ENCODE results near the gene FAM107A.
"Not testable (repeated sequence)": the region's sequence is repeated elsewhere in the genome, so short reads cannot be mapped to it uniquely, and the experiment has no call there.

FAM107A gene

GRCh38 chr3:58535531-58536500, 41.4 kb downstream of the FAM107A start:
- DNase-seq, result no peak

- DNase-seq, result no peak
These were observed 42.3 kb downstream of the FAM107A start for GRCh38 chr3:58534592-58535494.

- DNase-seq, result no peak
These were observed 44.4 kb downstream of the FAM107A start for GRCh38 chr3:58532794-58533220.

GRCh38 chr3:58531956-58532355, 45.2 kb downstream of the FAM107A start:
- no peak for DNase-seq

GRCh38 chr3:58531555-58531954, 45.6 kb downstream of the FAM107A start:
- no peak for DNase-seq

- DNase-seq, result no peak
These were observed 46.8 kb downstream of the FAM107A start for GRCh38 chr3:58530354-58530865.

- no peak for DNase-seq
These were observed 47.5 kb downstream of the FAM107A start for GRCh38 chr3:58529516-58530353.

DNA sequence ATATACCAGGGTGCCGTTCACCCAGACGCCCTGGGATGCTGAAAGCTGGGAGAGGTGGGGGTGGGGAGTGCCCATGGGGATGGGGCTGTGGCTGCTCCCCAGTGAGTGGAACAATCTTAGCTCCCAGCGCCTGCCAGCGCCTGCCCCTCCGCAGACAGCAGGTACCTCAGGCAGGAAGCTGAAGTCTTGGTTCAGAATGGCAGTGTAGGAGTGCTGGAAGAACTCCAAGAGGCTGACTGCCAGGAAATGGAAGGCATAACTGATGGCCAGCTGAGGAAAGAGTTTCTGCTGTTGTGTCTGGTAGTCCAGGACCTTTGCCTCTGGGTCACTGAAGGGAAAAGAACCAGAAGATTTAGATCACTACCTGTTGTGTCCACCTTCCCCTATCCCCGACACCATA, 48.6 kb downstream of the FAM107A start:
- no peak for DNase-seq

GRCh38 chr3:58527440-58527839, 49.8 kb downstream of the FAM107A start:
- not testable (repeated sequence) for DNase-seq

DNA sequence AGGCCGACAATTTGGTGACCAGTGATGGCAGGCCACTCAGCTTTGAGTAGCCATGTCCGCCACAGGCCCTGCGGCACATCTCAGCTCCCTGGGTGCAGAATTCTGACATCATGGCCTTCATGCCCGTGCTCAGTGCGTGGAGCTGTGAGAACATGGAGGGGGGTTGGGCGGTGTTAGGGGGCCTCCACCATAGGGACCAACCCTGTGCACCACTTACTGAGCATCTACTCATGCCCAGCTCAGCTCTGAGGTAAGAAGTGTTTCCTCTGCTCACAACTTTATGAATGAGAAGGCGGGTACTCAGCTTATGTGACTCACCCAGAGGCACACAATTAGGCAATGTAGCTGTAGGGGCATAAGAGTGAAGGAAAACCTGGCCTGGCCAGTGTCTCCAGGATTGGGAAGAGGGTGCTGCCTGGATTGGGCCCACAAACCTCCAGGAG, 50.7 kb downstream of the FAM107A start:
- DNase-seq, result no peak

DNA sequence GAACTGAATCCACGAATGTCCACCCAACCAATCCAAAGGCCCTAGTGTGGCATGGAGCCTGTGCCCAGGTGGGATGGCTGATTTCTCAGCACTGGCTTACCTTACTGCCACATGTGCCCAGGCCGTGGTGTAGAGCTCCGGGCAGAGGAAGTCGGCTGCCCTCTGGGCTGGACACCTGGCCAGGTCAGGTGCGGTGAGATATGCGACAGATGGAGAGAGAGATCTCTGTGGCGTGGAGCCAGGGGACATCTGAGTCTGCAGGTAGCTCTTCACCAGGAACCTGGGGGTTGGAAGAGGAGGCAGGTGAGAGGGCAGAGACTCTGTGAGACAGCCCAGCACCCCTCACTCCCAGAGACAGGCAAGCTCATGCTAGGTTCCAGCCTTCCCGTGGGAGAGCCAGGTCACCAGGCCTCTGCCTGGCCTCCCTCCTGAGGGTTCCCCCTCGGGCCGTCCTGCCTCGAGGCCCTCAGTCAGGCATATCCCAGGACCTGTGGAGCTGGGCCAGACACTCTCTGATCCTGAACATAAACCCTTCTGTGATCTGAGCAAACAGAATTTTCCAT, 52.8 kb downstream of the FAM107A start:
- DNase-seq, result no peak

- DNase-seq, result no peak
These were observed 54.3 kb downstream of the FAM107A start for GRCh38 chr3:58522759-58523425.

GRCh38 chr3:58521917-58522631, 55.1 kb downstream of the FAM107A start:
- no peak for DNase-seq

DNA sequence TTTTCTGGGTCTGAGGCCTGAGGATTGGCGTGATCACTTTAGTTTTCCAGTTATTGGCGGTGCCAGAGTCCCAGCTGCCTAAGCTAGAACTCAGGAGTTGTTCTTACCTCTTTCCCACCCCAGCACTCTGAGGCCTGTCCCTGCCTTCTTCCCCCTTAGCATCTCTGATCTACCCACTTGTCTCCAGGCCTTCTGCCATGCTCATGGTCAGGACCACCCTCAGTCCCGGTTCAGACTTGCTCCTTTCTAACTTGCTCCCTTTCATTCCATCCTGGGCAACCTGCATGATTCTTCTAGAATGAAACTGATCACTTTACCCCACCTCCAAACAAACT, 55.9 kb downstream of the FAM107A start:
- no peak for DNase-seq

DNA sequence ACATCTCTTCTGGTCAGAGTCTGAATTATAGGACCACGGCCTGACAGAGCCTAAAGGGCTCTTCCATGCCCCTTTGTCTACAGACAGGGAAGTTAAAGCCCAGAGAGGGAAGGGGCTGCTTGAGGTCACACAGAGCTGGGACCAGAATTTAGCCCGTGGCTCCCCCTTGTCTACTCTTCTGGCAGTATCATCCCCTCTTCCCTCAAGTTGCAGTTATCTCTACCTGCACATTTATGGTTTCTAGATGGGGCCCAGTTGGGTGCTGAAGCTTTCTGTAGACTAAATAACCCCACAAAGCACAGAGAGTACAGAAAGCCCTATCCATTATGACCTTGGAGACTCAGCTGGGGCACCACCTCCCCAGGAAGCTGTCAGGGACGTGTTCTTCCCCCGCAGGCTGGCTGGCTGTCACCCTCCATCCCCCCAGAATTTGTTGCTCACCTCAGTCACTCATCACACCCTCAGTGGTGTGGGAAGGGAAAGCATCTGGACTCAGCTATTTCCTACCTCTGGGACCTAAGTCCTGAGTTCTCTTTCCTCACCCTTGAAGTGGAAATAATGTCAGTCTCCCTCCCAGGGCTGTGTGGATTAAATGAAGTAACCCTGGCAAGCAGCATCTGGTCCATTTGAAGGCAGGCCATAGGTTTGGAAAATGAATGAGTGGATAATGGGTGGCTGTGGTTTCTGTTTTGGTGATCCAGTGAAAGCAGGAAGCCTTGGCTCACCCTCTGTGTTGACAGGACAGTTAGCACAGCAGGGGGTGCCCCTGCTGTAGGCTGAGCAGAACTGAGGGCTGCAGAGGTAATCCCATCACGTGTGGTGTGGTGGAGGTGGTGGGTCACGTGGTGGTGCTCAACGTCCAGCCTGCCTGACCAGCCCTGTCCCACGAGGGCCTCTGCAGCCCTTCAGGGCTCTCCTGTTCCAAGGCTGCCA, 56.5 kb downstream of the FAM107A start:
- DNase-seq, result no peak

DNA sequence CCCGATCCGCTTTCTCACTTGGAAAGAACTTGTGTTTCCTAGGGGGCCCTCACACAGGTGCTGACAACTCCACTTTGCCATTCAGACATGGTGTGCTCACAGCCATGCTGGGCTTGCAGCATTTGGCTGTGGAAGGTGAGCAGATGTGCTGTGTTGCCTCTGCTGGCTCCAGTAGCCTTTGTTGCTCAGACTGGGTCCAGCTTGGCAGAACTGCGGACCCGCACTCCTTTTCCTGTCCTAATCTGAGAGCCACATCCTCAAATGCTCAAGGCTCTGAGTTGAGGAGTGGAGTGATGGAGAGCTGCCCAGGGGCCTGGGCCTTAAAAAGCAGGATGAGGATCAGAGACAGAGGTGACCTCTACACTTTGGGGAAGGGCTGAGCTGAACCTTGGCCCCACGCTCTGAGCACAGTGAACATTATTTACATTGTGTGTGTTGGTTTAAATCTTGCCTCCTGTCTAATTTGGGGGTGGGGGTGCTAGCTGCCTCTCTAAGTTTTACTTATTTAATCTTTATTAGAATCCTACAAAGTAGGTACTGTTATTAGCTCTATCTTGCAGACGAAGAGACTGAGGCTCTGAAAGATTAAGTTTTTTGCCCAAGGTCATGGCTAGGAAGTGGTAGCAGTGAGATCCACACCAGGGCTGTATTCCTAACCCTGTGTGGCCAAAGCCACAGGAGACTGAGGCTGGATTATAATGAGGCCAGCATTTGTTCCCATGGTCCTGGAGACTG, 57.4 kb downstream of the FAM107A start:
- DNase-seq, result no peak

- DNase-seq, result no peak
These were observed 58.9 kb downstream of the FAM107A start for GRCh38 chr3:58518291-58518789.

DNA sequence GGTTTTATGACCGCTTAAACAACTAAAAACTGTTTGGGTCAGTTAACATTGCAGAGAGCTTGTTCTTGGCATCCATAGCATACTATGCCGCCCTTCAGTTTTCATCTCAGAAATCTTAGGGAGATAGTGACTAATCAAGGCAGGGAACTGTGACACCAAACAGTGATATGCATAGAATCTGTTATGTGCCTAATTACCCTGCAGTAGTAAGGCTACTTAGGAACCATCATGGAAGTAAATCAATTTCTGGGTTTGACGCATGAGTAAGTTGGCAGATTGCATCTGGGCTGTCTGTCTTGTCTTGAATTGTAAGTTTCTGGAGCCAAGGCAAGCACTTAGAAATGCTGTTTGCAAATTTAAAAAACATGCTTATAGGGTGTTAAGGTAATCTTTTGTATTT, 62.8 kb downstream of the FAM107A start:
- DNase-seq, result no peak
